ENCODE measurements around the gene GOLGA6A. TPM values are rescaled to one million over a fixed set of nuclear protein-coding genes. Genes with fewer than 3 reads are reported as not detected.
"Not testable (repeated sequence)": the region's sequence is repeated elsewhere in the genome, so short reads cannot be mapped to it uniquely, and the experiment has no call there.

GOLGA6A gene
- total RNA-seq, 1 donor from 2014 or later, result 2.6 TPM

DNA sequence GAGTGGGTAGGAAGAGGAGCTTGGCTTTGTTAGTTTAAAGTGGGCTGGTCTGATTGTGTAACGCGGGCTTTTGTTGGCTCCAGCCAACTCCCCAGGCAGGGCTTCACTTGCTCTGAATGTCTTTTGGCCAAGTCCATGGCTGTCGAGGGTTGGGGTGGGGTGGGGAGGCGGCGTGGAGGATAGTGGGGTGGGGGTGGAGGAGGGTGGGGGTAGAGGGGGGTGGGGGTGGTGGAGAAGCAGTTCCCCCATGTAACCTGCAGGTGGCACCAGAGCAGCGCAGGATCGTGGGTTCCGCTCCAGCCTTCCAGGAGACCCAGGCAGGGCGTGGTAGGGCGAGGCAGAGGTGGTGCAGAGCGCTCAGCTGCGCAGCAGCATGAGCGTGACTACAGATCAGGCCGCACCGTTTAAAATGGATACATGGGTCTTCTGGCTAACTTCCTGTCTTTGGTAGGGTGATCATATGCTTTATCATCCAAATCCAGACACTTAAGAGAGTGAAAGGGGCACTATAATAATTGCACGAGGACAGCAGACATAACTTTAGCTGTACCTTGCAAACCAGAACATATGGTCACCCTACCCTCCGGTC is 28.3 kb downstream of the GOLGA6A start:
- DNase-seq (ENCODE audit: low spot score), result peak; percentile 64

- DNase-seq (ENCODE audit: low spot score), result no peak
Measured at GRCh38 chr15:74053517-74053916, 28.8 kb downstream of the GOLGA6A start.

DNA sequence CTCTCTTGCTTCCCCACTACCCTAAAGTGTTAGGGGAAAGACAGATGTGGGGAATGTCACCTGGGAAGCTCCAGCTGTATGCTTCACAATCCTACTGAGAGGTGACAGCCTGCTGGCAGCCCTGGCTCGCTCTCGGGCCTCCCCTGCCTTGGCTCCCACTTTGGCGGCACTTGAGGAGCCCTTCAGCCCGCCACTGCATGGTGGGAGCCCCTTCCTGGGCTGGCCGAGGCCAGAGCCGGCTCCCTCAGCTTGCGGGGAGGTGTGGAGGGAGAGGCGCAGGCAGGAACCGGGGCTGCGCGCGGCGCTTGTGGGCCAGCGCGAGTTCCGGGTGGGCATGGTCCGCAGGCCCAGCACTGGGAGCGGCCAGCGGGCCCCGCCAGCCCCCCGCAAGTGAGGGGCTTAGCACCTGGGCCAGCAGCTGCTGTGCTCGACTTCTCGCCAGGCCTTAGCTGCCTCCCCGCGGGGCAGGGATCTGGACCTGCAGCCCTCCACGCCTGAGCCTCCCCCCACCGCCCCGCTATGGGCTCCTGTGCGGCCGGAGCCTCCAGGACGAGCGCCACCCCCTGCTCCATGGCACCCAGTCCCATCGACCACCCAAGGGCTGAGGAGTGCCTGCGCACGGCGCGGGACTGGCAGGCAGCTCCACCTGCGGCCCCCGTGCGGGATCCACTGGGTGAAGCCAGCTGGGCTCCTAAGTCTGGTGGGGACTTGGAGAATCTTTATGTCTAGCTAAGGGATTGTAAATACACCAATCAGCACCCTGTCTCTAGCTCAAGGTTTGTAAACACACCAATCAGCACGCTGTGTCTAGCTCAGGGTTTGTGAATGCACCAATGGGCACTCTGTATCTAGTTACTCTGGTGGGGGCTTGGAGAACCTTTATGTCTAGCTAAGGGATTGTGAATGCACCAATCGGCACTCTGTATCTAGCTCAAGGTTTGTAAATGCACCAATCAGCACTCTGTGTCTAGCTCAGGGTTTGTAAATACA is 29.8 kb downstream of the GOLGA6A start:
- DNase-seq (ENCODE audit: low spot score), result not testable (repeated sequence)

DNA sequence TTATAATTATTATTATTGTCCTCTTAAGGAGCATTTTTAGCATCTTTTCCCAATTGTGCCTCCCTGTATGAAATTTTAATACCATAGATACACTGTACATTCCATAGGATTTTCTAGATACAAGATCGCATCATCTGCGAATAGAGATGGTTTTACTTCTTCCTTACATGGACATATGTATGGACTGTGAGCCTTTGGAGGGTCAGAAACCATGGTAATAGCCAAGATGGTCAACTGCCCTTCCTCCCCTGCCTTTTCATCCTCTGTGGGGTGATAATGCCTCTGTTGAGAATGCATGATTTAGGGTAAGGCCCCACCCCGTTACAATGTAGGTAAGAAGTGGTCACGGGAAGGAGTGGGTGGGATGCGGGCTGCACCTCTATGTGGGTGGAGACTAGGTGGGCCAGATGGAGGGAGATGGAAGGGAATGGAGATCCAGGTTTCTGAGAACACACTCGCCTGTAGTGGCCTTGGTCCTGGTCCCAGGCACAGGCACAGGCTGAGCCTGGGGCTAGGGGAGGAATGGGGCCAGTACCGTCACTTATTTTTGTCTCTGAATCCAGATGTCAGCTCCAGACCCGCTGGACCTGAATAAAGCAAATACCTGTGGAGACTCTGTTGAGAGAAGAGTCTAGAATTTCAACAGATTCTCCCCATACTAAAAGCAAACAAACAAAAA is 31.7 kb downstream of the GOLGA6A start:
- peak; percentile 58 for DNase-seq (ENCODE audit: low spot score)

GRCh38 chr15:74050127-74050526 is 32.2 kb downstream of the GOLGA6A start:
- no peak for DNase-seq (ENCODE audit: low spot score)

- DNase-seq (ENCODE audit: low spot score), result no peak
Measured at GRCh38 chr15:74046275-74046674, 36.1 kb downstream of the GOLGA6A start.

DNA sequence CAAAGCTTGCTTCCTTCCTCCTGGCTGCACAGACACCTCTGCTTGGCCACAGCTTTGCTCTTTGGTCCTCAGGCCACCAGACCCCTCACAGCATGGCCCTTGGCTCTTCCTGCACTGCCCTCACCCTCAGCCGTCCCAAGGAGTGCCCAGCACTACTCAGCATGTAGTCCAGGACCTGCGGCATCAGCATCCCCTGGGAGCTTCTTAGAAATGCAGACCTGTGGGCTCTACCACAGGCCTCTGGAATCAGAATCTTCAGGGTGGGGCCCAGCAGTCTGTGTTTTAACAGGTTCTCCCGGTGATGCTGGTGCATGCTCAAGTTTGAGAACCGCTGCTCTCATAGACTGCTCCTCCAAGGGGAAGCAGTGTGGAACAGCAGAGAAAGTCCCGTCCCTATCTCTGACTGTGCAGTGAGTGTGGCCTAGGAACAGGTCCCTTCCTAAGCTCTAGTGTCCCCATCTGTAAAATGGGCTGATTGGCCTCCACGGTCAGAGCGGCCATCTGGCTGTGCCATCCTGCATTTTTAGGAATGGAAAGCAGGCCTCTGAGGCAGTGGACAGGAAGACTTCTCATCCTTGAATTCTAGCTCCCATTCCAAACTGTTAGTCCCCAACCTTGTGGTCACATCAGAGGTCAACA is 36.6 kb downstream of the GOLGA6A start:
- DNase-seq (ENCODE audit: low spot score), result no peak

- no peak for DNase-seq (ENCODE audit: low spot score)
Measured at GRCh38 chr15:74045184-74045583, 37.2 kb downstream of the GOLGA6A start.

DNA sequence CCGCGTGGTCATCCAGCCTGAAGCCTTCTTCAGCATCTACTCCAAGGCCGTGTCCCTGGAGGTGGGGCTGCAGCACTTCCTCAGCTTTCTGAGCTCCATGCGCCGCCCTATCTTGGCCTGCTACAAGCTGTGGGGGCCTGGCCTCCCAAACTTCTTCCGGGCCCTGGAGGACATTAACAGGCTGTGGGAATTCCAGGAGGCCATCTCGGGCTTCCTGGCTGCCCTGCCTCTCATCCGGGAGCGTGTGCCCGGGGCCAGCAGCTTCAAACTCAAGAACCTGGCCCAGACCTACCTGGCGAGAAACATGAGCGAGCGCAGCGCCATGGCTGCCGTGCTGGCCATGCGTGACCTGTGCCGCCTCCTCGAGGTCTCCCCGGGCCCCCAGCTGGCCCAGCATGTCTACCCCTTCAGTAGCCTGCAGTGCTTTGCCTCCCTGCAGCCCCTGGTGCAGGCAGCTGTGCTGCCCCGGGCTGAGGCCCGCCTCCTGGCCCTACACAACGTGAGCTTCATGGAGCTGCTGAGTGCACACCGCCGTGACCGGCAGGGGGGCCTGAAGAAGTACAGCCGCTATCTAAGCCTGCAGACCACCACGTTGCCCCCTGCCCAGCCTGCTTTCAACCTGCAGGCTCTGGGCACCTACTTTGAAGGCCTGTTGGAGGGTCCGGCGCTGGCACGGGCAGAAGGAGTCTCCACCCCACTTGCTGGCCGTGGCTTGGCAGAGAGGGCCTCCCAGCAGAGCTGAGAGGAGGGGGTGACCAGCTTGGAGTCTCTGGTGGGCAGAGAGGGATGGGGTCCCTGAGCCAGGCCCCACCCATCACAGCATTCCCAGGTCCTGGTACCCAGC is 37.9 kb downstream of the GOLGA6A start:
- no peak for DNase-seq (ENCODE audit: low spot score)

DNA sequence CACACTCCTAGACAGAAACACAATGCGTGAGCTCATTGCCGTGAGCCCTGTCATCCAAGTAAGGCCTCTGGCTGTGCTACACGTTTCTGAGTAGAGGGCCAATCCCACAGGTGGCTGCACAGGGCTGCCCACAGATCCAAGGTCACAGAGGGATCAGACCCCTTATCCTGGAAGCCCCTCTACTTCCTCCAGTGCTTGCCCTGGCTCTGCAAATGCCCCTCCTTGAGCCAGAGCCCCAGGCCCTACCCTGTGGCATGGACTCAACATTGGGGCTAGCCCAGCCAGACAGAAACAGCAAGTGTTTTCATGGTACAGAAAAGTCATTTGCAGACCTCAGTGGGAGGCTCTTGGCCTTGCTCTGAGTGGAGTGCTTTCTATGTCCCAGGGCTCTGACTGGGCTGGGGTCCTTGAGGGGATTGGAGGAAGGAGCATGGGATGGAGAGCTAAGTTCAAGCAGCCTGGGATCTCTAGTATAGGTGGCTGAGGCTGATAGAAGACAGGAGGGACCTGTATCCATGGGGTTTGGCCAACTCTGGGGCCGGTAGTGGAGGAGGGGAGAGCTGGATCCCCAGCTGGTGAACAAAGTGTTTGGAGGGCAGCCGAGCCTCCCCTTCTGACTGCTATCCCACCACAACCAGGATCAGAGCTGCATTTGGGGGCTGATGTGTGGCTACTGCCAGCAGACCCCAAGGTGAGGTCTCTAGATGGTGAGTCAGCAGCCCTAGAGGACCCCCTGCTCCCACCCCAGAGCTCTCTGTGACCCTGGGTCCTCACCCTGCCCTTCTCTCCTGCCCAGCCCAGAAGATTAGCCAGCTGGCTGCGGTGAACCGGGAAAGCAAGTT is 38.7 kb downstream of the GOLGA6A start:
- DNase-seq (ENCODE audit: low spot score), result no peak

DNA sequence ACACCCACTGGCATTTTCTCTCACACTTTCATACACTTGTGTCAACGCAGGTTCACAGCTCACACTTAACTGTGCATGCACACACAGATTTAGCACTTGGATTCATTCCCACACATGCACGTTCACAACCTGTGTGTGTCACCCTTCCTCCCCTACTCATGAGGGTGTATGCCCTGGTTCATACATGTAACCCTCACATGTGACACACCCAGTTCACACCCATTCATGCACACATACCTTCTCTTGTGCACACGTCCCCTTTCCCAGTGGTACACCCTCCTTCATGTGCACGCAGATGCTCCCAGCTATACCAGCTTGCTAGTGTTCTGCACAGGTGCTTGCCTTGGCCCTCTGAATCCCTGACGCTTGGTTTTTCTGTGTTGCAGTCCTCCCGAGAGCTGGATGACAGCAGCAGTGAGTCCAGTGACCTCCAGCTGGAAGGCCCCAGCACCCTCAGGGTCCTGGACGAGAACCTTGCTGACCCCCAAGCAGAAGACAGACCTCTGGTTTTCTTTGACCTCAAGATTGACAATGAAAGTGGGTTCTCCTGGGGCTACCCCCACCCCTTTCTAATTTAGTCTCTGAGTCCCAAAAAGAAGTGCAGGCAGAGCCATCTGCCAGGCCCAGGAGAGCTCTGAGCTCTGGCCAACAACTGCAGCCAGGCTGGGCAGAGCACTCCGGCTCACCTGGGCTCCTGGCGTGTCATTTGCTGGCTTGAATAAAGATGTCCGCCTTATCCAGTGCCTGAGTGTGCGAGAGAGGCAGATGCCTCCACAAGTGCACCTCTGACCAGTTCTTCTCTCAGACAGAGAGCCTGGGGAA is 39.5 kb downstream of the GOLGA6A start:
- DNase-seq (ENCODE audit: low spot score), result no peak

GRCh38 chr15:74041777-74042435 is 40.4 kb downstream of the GOLGA6A start:
- no peak for DNase-seq (ENCODE audit: low spot score)

DNA sequence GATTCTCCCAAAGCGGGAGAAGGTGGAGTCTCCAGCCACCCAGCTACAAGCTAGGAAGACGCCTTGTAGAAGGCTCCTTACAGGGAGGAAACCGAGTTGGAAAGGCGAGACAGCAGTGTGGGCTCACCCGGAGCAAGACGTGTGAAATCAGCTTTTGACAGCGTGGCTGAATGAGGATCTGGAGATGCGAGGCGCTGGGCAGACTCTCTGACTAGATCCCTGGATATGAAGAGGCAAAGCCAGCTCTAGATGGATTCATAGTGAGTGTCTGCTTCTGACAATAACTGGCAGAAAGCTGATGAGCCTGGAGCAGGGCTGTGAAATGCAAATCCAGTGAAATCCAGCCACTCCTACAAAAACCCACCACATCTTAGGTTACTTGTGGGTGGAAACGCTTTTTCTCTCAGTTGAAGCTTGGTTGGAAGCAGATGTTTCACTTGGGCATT is 41.0 kb downstream of the GOLGA6A start:
- DNase-seq (ENCODE audit: low spot score), result peak; percentile 93

DNA sequence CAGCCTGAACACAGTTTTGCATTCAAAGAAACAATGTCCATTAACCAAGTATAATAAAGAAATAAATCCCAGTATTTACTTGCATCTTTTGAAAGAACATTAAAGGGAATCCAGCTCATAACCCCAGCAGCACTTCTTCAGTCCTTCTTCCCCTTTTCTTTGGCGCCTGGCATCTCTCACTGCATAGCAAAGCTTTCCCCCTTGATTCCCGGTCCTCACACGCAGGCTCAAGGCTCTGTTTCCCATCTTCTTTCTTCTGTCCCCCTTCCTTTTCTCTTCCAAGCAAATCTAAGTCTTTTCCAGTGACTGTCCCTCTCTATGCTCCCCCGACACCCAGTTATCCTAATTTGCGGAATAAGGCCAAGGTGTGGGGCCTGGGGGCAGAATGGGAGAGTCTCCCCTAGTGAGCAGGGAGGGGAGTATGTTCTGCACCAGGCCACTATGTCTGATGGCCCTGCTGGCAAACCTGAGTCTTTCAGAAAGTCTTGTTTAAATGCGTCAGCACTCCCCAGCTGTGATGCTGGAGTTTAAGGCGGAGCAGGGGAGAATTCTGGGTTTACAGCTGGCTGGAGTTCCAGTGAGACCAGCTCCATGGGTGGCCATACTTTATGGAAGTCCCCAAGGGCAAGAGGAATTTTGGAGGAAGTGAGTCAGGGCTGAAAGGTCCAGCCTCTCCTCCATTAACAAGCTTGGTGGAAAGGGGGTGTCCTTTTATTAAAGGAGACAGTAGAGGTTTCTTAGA is 42.1 kb downstream of the GOLGA6A start:
- DNase-seq (ENCODE audit: low spot score), result peak; percentile 89

DNA sequence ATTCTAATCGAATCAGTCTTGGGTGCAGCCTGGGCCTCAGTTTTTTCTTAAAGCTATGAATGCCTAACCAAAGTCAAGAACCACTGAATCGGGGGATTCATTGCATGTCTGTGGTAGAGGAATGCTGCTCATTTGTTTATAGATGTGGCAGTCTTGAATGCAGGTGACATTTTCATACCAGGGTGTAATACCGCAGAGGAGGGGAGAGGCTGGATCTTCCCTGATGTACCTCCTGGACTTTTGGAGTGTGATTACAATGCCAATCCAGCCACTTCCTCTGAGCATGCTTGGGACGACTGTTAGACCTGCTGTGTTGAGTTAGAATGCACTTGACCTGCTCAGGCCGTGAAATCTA is 42.7 kb downstream of the GOLGA6A start:
- no peak for DNase-seq (ENCODE audit: low spot score)

GRCh38 chr15:74038707-74039655 is 43.4 kb downstream of the GOLGA6A start:
- DNase-seq (ENCODE audit: low spot score), result peak; percentile 97
